Neuronal stem cell (in vitro differentiated cells): ENCODE results near the gene DNAJC18.

Experiments used
- DNase-seq: peaks from one replicate; pipeline ENCODE4 v3.0.0-alpha.2; 2013; ENCODE audit warnings: low spot score
- H2AFZ ChIP-seq: one replicate; pipeline ENCODE4 v1.6.1; 2013; ENCODE audit warnings: mild to moderate bottlenecking, low read length, inconsistent platforms
- H2AK5ac ChIP-seq: 2 replicates; pipeline ENCODE4 v1.6.1; 2013; ENCODE audit warnings: low read depth, mild to moderate bottlenecking, inconsistent platforms, low read length, moderate library complexity, mixed read lengths
- H2BK120ac ChIP-seq: 2 replicates; pipeline ENCODE4 v1.6.1; 2013; ENCODE audit warnings: low read depth, mild to moderate bottlenecking, inconsistent platforms, low read length, moderate library complexity, mixed read lengths
- H2BK12ac ChIP-seq: one replicate; pipeline ENCODE4 v1.6.1; 2013; ENCODE audit warnings: low read length, inconsistent platforms
- H2BK15ac ChIP-seq: 2 replicates; pipeline ENCODE4 v1.6.1; 2013; ENCODE audit warnings: mild to moderate bottlenecking, low read length, inconsistent platforms, mixed read lengths
- H2BK5ac ChIP-seq: one replicate; pipeline ENCODE4 v1.6.1; 2013; ENCODE audit warnings: inconsistent platforms, mild to moderate bottlenecking, low read length, moderate library complexity
- H3K14ac ChIP-seq: one replicate; pipeline ENCODE4 v1.6.1; 2013; ENCODE audit warnings: low read length, inconsistent platforms
- H3K18ac ChIP-seq: 2 replicates; pipeline ENCODE4 v1.6.1; 2013; ENCODE audit warnings: low read length, inconsistent platforms
- H3K23ac ChIP-seq: 2 replicates; pipeline ENCODE4 v1.6.1; 2013; ENCODE audit warnings: low read depth, mild to moderate bottlenecking, mixed read lengths, low read length, inconsistent platforms; ENCODE audit not compliant: poor library complexity
- H3K27ac ChIP-seq: replicated peaks from 3 replicates; pipeline ENCODE4 v1.5.1; 2013; ENCODE audit warnings: low read length, inconsistent platforms
- H3K27me3 ChIP-seq, 3 experiments: 2 replicates each; pipeline ENCODE4 v1.6.1; 2013; ENCODE audit warnings: low read length in 3 of 3, mild to moderate bottlenecking in 2 of 3, inconsistent platforms in 1 of 3, low read depth in 1 of 3, mixed read lengths in 1 of 3, moderate library complexity in 1 of 3; ENCODE audit not compliant: control insufficient read depth in 3 of 3, insufficient read depth in 3 of 3
- H3K36me3 ChIP-seq, 2 donors: replicated peaks in 1 of 2; 2 replicates each; pipeline ENCODE4 v1.6.1; 2013; ENCODE audit warnings: low read length in 2 of 2; ENCODE audit not compliant: control insufficient read depth in 2 of 2, insufficient read depth in 2 of 2
- H3K4ac ChIP-seq: 2 replicates; pipeline ENCODE4 v1.6.1; 2013; ENCODE audit warnings: inconsistent platforms, mild to moderate bottlenecking, low read length, moderate library complexity
- H3K4me1 ChIP-seq, 2 donors: 1 replicate in 1 of 2; 2 replicates in 1 of 2; pipeline ENCODE4 v1.6.1; 2013; ENCODE audit warnings: low read length in 2 of 2, low read depth in 1 of 2; ENCODE audit not compliant: control insufficient read depth in 2 of 2, insufficient read depth in 1 of 2
- H3K4me2 ChIP-seq: one replicate; pipeline ENCODE4 v1.6.1; 2013; ENCODE audit warnings: mild to moderate bottlenecking, low read length, inconsistent platforms; ENCODE audit not compliant: insufficient read depth, poor library complexity, severe bottlenecking
- H3K4me3 ChIP-seq, 2 donors: 2 replicates each; pipeline ENCODE4 v1.5.1; 2013; ENCODE audit warnings: low read length in 2 of 2, mild to moderate bottlenecking in 2 of 2, inconsistent platforms in 1 of 2, moderate library complexity in 1 of 2
- H3K79me1 ChIP-seq: one replicate; pipeline ENCODE4 v1.6.1; 2013; ENCODE audit warnings: low read depth, mild to moderate bottlenecking, inconsistent platforms, low read length, moderate library complexity
- H3K9ac ChIP-seq: one replicate; pipeline ENCODE4 v1.6.1; 2013; ENCODE audit warnings: mild to moderate bottlenecking, low read depth, low read length, inconsistent platforms; ENCODE audit not compliant: poor library complexity
- H3K9me3 ChIP-seq, 2 donors: replicated peaks in 1 of 2; 2 replicates each; pipeline versions ENCODE3 to v1.6.1; 2013; ENCODE audit warnings: low read length in 2 of 2, mild to moderate bottlenecking in 2 of 2, inconsistent platforms in 1 of 2, low read depth in 1 of 2, mixed read lengths in 1 of 2, moderate library complexity in 1 of 2; ENCODE audit not compliant: control insufficient read depth in 2 of 2, insufficient read depth in 1 of 2
- H4K8ac ChIP-seq: one replicate; pipeline ENCODE4 v1.6.1; 2013; ENCODE audit warnings: low read depth, mild to moderate bottlenecking, inconsistent platforms, low read length, moderate library complexity
- H4K91ac ChIP-seq: one replicate; pipeline ENCODE4 v1.6.1; 2013; ENCODE audit warnings: low read length, low read depth, mild to moderate bottlenecking, inconsistent platforms; ENCODE audit not compliant: poor library complexity
- WGBS, 2 donors: extraction: QIAGEN DNeasy Blood & Tissue Kit; methylation state at CpG; one replicate each; pipeline ENCODE4 v1.1.7; 2013; ENCODE audit warnings: missing lambda C conversion rate in 2 of 2, mixed read lengths in 1 of 2; ENCODE audit not compliant: insufficient read length in 2 of 2, insufficient replicate concordance in 1 of 2; ENCODE audit errors: extremely low coverage in 2 of 2; 5-methylcytosine and 5-hydroxymethylcytosine counted together

DNAJC18 gene

GRCh38 chr5:139371482-139372435 is 67.6 kb downstream of the DNAJC18 start:
- H3K79me1 ChIP-seq, result peaks cover 4% of the 10 kb centered on the region
- no peak overlapping the region for H3K14ac ChIP-seq
- H3K27ac ChIP-seq, result no peak overlapping the region
- H3K4me3 ChIP-seq, result no peak overlapping the region
- no peak overlapping the region for H3K4me2 ChIP-seq
- H3K27me3 ChIP-seq, result no peaks in the 10 kb centered on the region
- no peak for DNase-seq
- H2AK5ac ChIP-seq, result no peak overlapping the region
- no CpG with 5 or more reads among the region's 7 CpGs for WGBS, 2 donors
- no peak overlapping the region for H2BK15ac ChIP-seq
- H3K4ac ChIP-seq, result no peak overlapping the region
- H3K23ac ChIP-seq, result no peak overlapping the region
- no peak overlapping the region for H2BK12ac ChIP-seq
- no peak overlapping the region for H3K9ac ChIP-seq
- H3K18ac ChIP-seq, result no peak overlapping the region
- H3K4me1 ChIP-seq, result no peaks in the 10 kb centered on the region
- H3K36me3 ChIP-seq, result peaks cover 24 to 65% of the 10 kb centered on the region in 2 donors
- H3K9me3 ChIP-seq, result peaks cover 0 to 3% of the 10 kb centered on the region in 2 donors
- no peak overlapping the region for H2BK120ac ChIP-seq
- H2BK5ac ChIP-seq, result no peak overlapping the region
- H4K91ac ChIP-seq, result no peak overlapping the region
- no peak overlapping the region for H4K8ac ChIP-seq
- no peak overlapping the region for H2AFZ ChIP-seq

- Histone ChIP-seq H4K91ac (no peak overlapping the region), H3K9ac (no peak overlapping the region), H2BK12ac (no peak overlapping the region), H2BK5ac (no peak overlapping the region), H3K4me3 (no peak overlapping the region), H3K23ac (no peak overlapping the region), H3K79me1 (peaks cover 3% of the 10 kb centered on the region), H3K9me3 (no peaks in the 10 kb centered on the region), H3K14ac (no peak overlapping the region), H3K27ac (no peak overlapping the region), H3K27me3 (no peaks in the 10 kb centered on the region), H2BK120ac (no peak overlapping the region), H3K4me1 (no peaks in the 10 kb centered on the region), H2BK15ac (no peak overlapping the region), H3K18ac (no peak overlapping the region), H3K4ac (no peak overlapping the region), H2AK5ac (no peak overlapping the region), H4K8ac (no peak overlapping the region), H2AFZ (no peak overlapping the region), H3K36me3 (peaks cover 25 to 89% of the 10 kb centered on the region in 2 donors), H3K4me2 (no peak overlapping the region)
- WGBS, 2 donors, result no CpG with 5 or more reads among the region's 1 CpG
- no peak for DNase-seq
Observed at GRCh38 chr5:139369181-139369580, 70.1 kb downstream of the DNAJC18 start.

GRCh38 chr5:139368613-139369012 is 70.7 kb downstream of the DNAJC18 start:
- H3K36me3 ChIP-seq, result peaks cover 30 to 90% of the 10 kb centered on the region in 2 donors
- H3K27me3 ChIP-seq, result no peaks in the 10 kb centered on the region
- no peak overlapping the region for H2BK12ac ChIP-seq
- no peak overlapping the region for H3K18ac ChIP-seq
- no peak overlapping the region for H2AK5ac ChIP-seq
- H4K8ac ChIP-seq, result no peak overlapping the region
- no peak overlapping the region for H2BK15ac ChIP-seq
- no peak overlapping the region for H3K4ac ChIP-seq
- no peak overlapping the region for H3K23ac ChIP-seq
- no peak overlapping the region for H3K27ac ChIP-seq
- no peak overlapping the region for H3K9ac ChIP-seq
- H2BK120ac ChIP-seq, result no peak overlapping the region
- H2BK5ac ChIP-seq, result no peak overlapping the region
- no peak overlapping the region for H3K4me2 ChIP-seq
- H4K91ac ChIP-seq, result no peak overlapping the region
- no peak for DNase-seq
- H3K9me3 ChIP-seq, result no peaks in the 10 kb centered on the region
- no peaks in the 10 kb centered on the region for H3K4me1 ChIP-seq
- H3K79me1 ChIP-seq, result peaks cover 3% of the 10 kb centered on the region
- no peak overlapping the region for H3K14ac ChIP-seq
- H3K4me3 ChIP-seq, result no peak overlapping the region
- no peak overlapping the region for H2AFZ ChIP-seq
- WGBS, 2 donors, result no CpG with 5 or more reads among the region's 2 CpGs

- Histone ChIP-seq H2BK15ac (no peak overlapping the region), H3K4me2 (no peak overlapping the region), H3K4me1 (no peaks in the 10 kb centered on the region), H3K9ac (no peak overlapping the region), H3K36me3 (peaks cover 18 to 81% of the 10 kb centered on the region in 2 donors), H3K27ac (no peak overlapping the region), H3K23ac (no peak overlapping the region), H3K4ac (no peak overlapping the region), H2BK5ac (no peak overlapping the region), H2AFZ (no peak overlapping the region), H2BK120ac (no peak overlapping the region), H3K27me3 (no peaks in the 10 kb centered on the region), H3K14ac (no peak overlapping the region), H4K8ac (no peak overlapping the region), H3K4me3 (no peak overlapping the region), H3K79me1 (peaks cover 3% of the 10 kb centered on the region), H4K91ac (no peak overlapping the region), H3K18ac (no peak overlapping the region), H2AK5ac (no peak overlapping the region), H2BK12ac (no peak overlapping the region), H3K9me3 (no peaks in the 10 kb centered on the region)
- DNase-seq, result no peak
- WGBS, 2 donors, result no CpG with 5 or more reads among the region's 2 CpGs
Observed at GRCh38 chr5:139364466-139364865, 74.9 kb downstream of the DNAJC18 start.
